ENCODE data around the gene PLK1.

Gene PLK1

DNA sequence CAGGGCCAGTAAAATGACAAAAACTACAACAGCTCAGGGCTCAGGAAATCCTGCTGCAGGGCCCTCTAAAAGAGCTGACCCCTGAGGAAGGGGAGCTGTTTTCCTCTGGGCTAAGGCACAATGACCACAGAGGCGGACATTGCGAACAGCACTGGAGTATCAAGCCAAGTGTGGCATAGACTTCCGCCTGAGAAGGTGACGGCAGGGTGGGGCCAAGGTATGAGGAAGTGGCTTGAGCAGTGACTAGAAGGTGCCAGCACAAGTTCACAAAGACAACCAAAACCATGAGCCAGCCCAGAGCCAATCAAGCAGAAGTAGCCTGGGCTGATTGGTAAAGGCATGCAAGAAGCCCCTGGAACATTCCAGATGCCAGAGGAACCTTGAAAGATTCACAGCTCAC lies 20.4 kb downstream of the PLK1 start:
- peaks cover 9% of the 10 kb centered on the region for H3K4me1 ChIP-seq (ENCODE audit: control insufficient read depth, insufficient read depth, low read length)
- no peaks in the 10 kb centered on the region for H3K36me3 ChIP-seq (ENCODE audit: control insufficient read depth, insufficient read depth, low read length)
- no peaks in the 10 kb centered on the region for H3K27me3 ChIP-seq (ENCODE audit: control insufficient read depth, insufficient read depth, low read length)
- peaks cover 2% of the 10 kb centered on the region; the same call in 1 of the 2 replicates for H3K9me3 ChIP-seq (ENCODE audit: control insufficient read depth, insufficient read depth, low read depth, low read length)
- H3K27ac ChIP-seq (ENCODE audit: low read depth, low read length) = no peak overlapping the region
- no peak overlapping the region for H3K4me3 ChIP-seq (ENCODE audit: low read depth, low read length)
- H3K9ac ChIP-seq (ENCODE audit: low read length) = no peak overlapping the region

DNA sequence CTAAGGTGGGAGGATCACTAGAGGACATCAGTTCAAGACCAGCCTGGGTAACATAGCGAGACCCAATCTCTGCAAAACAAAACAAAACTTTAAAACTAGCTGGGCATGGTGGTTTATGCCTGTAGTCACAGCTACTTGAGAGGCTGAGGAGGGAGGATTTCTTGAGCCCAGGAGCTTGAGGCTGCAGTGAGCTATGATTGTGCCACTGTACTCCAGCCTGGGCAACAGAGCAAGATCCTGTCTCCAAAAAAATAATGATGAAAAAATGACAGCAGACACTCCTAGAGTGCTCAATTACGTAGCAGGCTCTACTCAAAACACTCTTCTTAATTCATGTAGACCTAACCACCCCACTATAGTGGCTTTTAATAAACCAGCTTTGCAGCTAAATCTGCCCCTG lies 21.4 kb downstream of the PLK1 start:
- Histone ChIP-seq H3K9me3 (ENCODE audit: control insufficient read depth, insufficient read depth, low read depth, low read length) (peaks cover 2% of the 10 kb centered on the region; the same call in 1 of the 2 replicates), H3K4me1 (ENCODE audit: control insufficient read depth, insufficient read depth, low read length) (peaks cover 5% of the 10 kb centered on the region)

DNA sequence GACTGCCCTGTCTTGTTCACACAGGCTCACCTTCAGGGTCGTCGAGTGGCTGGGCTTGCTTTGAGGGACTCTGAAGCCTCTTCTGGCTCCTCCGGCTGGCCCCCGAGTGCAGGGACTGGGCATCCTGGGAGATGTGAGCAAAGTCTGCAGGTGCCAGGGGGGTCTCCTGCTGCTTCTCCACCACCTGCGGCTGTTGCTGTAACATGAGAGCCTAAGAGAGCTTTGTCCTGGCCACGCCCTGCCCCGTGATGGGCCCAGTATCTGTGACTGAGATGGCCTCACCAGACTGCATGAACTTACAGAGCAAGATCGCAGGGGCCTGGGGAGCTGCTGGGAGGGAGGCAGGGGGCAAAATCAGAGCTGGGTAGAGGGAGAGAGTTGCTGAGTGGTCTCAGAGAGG lies 21.8 kb downstream of the PLK1 start:
- Histone ChIP-seq H3K36me3 (ENCODE audit: control insufficient read depth, insufficient read depth, low read length) (no peaks in the 10 kb centered on the region), H3K4me3 (ENCODE audit: low read depth, low read length) (0 out of 2 replicates have a peak overlapping the region, but pooled peaks have one; percentile 17), H3K4me1 (ENCODE audit: control insufficient read depth, insufficient read depth, low read length) (peaks cover 5% of the 10 kb centered on the region), H3K9ac (ENCODE audit: low read length) (no peak overlapping the region), H3K27ac (ENCODE audit: low read depth, low read length) (no peak overlapping the region), H3K27me3 (ENCODE audit: control insufficient read depth, insufficient read depth, low read length) (no peaks in the 10 kb centered on the region), H3K9me3 (ENCODE audit: control insufficient read depth, insufficient read depth, low read depth, low read length) (peaks cover 2% of the 10 kb centered on the region; the same call in 1 of the 2 replicates)

More for the DNA sequence above, 21.4 kb downstream of the PLK1 start:
- Histone ChIP-seq H3K36me3 (ENCODE audit: control insufficient read depth, insufficient read depth, low read length) (no peaks in the 10 kb centered on the region), H3K9ac (ENCODE audit: low read length) (no peak overlapping the region), H3K4me3 (ENCODE audit: low read depth, low read length) (no peak overlapping the region), H3K27me3 (ENCODE audit: control insufficient read depth, insufficient read depth, low read length) (no peaks in the 10 kb centered on the region), H3K27ac (ENCODE audit: low read depth, low read length) (no peak overlapping the region)

DNA sequence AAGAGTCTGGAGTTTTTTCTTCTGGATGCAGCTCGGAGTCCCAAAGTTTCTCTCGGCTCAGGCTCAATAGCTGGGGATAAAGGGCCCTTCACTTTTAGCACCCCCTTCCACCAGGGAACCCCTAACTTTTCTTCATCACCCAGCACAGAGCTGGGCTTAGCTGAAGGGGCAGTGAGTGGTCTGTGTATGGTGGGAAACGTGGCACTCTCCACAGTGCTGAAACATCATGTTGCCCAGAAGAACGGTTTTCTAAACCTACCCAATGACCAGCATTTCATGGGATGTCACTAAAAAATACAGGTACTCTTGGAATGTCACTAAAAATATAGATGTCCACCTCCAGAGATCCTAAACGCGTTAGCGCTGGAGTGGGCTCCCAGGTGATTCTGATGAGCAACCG lies 22.4 kb downstream of the PLK1 start:
- H3K27ac ChIP-seq (ENCODE audit: low read depth, low read length) = no peak overlapping the region
- peaks cover 2% of the 10 kb centered on the region; the same call in 1 of the 2 replicates for H3K9me3 ChIP-seq (ENCODE audit: control insufficient read depth, insufficient read depth, low read depth, low read length)

DNA sequence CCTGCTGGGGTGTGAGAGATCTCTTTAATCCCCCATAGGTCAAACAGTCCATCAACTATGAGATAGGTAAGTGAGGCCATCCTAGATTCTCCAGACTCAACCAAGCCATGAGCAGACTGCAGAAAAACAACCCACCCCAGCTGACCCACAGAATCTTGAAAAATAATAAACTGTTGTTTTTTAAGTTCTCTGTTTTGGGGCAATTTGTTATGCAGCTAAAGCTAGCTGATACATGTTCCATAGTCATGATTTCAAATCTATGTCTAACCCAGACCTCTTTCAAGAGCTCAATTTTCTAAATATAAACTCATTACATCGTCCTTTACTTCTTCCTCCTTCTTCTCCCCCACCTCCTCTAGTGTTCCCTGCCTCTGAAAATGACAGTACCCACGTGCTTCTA lies 24.3 kb downstream of the PLK1 start:
- H3K4me1 ChIP-seq (ENCODE audit: control insufficient read depth, insufficient read depth, low read length) = peaks cover 5% of the 10 kb centered on the region
- H3K9me3 ChIP-seq (ENCODE audit: control insufficient read depth, insufficient read depth, low read depth, low read length) = peaks cover 2% of the 10 kb centered on the region; the same call in 1 of the 2 replicates
- H3K4me3 ChIP-seq (ENCODE audit: low read depth, low read length) = no peak overlapping the region
- no peaks in the 10 kb centered on the region for H3K36me3 ChIP-seq (ENCODE audit: control insufficient read depth, insufficient read depth, low read length)
- H3K27me3 ChIP-seq (ENCODE audit: control insufficient read depth, insufficient read depth, low read length) = no peaks in the 10 kb centered on the region
- no peak overlapping the region for H3K27ac ChIP-seq (ENCODE audit: low read depth, low read length)
- H3K9ac ChIP-seq (ENCODE audit: low read length) = no peak overlapping the region

More for the DNA sequence above, 22.4 kb downstream of the PLK1 start:
- Histone ChIP-seq H3K36me3 (ENCODE audit: control insufficient read depth, insufficient read depth, low read length) (no peaks in the 10 kb centered on the region), H3K4me1 (ENCODE audit: control insufficient read depth, insufficient read depth, low read length) (peaks cover 5% of the 10 kb centered on the region), H3K4me3 (ENCODE audit: low read depth, low read length) (no peak overlapping the region), H3K27me3 (ENCODE audit: control insufficient read depth, insufficient read depth, low read length) (no peaks in the 10 kb centered on the region), H3K9ac (ENCODE audit: low read length) (no peak overlapping the region)

DNA sequence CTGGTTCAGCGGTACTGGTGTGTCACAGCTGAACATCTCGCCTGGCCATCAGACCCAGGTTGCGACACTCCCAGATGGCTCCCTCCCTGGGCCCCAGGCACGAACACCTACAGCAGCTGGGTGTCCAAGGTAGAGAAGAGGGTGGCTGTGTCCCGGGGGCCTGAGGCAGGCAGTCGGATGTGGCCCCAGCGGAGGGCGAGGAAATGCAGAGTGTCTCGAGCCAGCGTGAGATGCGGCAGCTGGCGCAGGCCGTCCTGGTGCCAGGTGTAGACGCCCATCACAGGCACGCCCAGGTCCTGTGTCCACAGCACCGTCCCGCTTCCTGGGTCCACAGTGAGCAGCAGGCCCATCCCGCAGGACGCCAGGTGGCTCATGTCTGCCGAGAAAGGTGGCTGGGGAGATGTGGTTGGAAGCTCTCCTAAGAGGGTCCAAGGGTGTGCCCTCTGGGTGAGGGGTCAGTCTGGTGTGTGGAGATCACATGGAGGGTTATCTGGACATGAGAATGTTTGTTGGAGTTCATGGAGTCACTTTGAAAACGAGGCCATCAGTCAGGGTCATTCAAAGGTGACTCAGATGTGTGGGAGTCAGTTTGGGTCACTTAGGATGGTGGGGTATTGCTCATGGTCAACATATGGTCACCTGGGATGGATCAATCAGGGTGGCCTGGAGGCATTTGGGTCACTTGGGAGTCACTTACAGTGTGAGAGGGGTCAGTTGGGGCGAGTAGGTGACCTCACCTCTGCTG lies 26.3 kb downstream of the PLK1 start:
- Histone ChIP-seq H3K9me3 (ENCODE audit: control insufficient read depth, insufficient read depth, low read depth, low read length) (peaks cover 13% of the 10 kb centered on the region), H3K36me3 (ENCODE audit: control insufficient read depth, insufficient read depth, low read length) (no peaks in the 10 kb centered on the region), H3K9ac (ENCODE audit: low read length) (no peak overlapping the region), H3K27me3 (ENCODE audit: control insufficient read depth, insufficient read depth, low read length) (no peaks in the 10 kb centered on the region), H3K27ac (ENCODE audit: low read depth, low read length) (no peak overlapping the region), H3K4me3 (ENCODE audit: low read depth, low read length) (no peak overlapping the region), H3K4me1 (ENCODE audit: control insufficient read depth, insufficient read depth, low read length) (peaks cover 5% of the 10 kb centered on the region)

DNA sequence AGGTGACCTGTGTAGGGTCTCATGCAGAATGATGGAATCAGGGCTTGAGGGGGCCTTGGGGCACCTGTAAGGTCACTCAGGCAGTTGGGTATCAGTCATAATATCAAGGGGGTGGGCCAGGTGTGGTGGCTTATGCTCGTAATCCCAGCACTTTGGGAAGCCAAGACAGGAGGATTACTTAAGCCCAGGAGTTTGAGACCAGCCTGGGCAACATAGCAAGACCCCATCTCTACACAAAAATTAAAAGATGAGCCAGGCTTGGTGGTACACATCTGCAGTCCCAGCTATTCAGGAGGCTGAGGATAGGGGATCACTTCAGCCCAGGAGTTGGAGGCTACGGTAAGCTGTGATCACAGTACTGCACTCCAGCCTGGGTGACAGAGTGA lies 26.8 kb downstream of the PLK1 start:
- Histone ChIP-seq H3K9ac (ENCODE audit: low read length) (no peak overlapping the region), H3K9me3 (ENCODE audit: control insufficient read depth, insufficient read depth, low read depth, low read length) (peaks cover 18% of the 10 kb centered on the region), H3K4me1 (ENCODE audit: control insufficient read depth, insufficient read depth, low read length) (peaks cover 5% of the 10 kb centered on the region), H3K27ac (ENCODE audit: low read depth, low read length) (no peak overlapping the region), H3K4me3 (ENCODE audit: low read depth, low read length) (no peak overlapping the region), H3K36me3 (ENCODE audit: control insufficient read depth, insufficient read depth, low read length) (no peaks in the 10 kb centered on the region), H3K27me3 (ENCODE audit: control insufficient read depth, insufficient read depth, low read length) (no peaks in the 10 kb centered on the region)

DNA sequence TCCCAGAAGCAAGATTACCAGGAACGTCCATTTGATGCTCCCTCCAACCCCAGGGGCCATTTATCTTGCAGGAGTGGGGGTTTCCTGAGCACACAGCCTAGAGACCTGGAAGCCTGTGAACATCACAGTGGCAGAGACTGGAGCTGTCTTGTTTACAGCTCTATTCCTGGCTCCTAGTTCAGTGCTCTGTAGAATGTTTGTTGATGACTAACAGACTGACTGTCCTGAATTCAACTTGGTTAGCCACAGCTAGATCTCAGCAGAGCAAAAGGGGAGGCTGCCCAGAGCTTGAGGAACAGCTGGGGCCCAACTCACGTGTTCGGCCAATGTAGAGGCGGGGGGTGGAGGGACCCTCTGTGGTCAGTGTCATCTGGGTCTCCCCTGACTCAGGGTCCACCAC lies 27.8 kb downstream of the PLK1 start:
- Histone ChIP-seq H3K9ac (ENCODE audit: low read length) (no peak overlapping the region), H3K9me3 (ENCODE audit: control insufficient read depth, insufficient read depth, low read depth, low read length) (peaks cover 19% of the 10 kb centered on the region), H3K27me3 (ENCODE audit: control insufficient read depth, insufficient read depth, low read length) (peaks cover 7% of the 10 kb centered on the region; the same call in 1 of the 2 replicates), H3K27ac (ENCODE audit: low read depth, low read length) (no peak overlapping the region), H3K36me3 (ENCODE audit: control insufficient read depth, insufficient read depth, low read length) (no peaks in the 10 kb centered on the region), H3K4me3 (ENCODE audit: low read depth, low read length) (no peak overlapping the region), H3K4me1 (ENCODE audit: control insufficient read depth, insufficient read depth, low read length) (no peaks in the 10 kb centered on the region)

DNA sequence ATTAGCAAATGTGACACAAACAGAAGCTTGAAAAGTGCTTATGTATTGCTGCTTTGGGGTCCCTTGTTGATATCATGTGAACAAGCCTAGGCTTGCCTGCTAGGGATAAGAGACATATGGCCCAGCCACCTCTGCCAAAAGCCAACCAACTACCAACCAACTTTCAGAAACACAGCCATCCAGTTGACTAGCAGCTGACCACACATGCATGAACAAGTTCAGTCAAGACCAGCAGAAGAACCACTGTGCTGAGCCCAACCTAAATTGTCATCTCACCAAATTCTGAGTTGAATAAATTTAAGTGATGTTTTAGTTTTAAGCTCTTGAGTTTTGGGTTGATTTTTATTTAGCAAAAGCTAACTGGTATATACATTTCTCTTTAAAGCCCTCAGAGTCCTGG lies 30.8 kb downstream of the PLK1 start:
- no peak overlapping the region for H3K4me3 ChIP-seq (ENCODE audit: low read depth, low read length)
- no peaks in the 10 kb centered on the region for H3K4me1 ChIP-seq (ENCODE audit: control insufficient read depth, insufficient read depth, low read length)
- no peak overlapping the region for H3K9ac ChIP-seq (ENCODE audit: low read length)
- no peaks in the 10 kb centered on the region for H3K36me3 ChIP-seq (ENCODE audit: control insufficient read depth, insufficient read depth, low read length)
- no peak overlapping the region for H3K27ac ChIP-seq (ENCODE audit: low read depth, low read length)
- peaks cover 17% of the 10 kb centered on the region for H3K9me3 ChIP-seq (ENCODE audit: control insufficient read depth, insufficient read depth, low read depth, low read length)
- H3K27me3 ChIP-seq (ENCODE audit: control insufficient read depth, insufficient read depth, low read length) = peaks cover 30% of the 10 kb centered on the region

DNA sequence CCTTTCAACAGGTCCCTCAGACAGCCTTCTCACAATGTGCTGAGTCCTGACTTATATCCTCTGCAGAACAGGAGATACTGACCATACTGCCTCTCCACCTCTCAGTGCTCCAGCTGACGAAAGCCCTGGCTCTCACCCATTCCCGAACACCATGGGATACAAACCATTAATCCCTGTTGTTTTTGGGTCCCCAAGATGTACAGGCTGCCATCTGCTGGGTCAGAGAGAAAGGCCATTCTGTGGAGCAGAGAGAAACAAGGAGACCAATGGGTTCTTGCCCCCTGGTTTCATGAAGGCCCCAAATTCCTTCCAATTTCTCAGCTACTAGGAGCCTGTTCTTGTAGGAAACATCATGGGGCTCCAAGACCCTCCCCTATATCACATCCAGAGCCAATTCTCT lies 31.3 kb downstream of the PLK1 start:
- no peak overlapping the region for H3K4me3 ChIP-seq (ENCODE audit: low read depth, low read length)
- no peak overlapping the region for H3K9ac ChIP-seq (ENCODE audit: low read length)
- H3K36me3 ChIP-seq (ENCODE audit: control insufficient read depth, insufficient read depth, low read length) = no peaks in the 10 kb centered on the region
- no peaks in the 10 kb centered on the region for H3K4me1 ChIP-seq (ENCODE audit: control insufficient read depth, insufficient read depth, low read length)
- peaks cover 33% of the 10 kb centered on the region for H3K27me3 ChIP-seq (ENCODE audit: control insufficient read depth, insufficient read depth, low read length)
- no peak overlapping the region for H3K27ac ChIP-seq (ENCODE audit: low read depth, low read length)
- H3K9me3 ChIP-seq (ENCODE audit: control insufficient read depth, insufficient read depth, low read depth, low read length) = peaks cover 17% of the 10 kb centered on the region

DNA sequence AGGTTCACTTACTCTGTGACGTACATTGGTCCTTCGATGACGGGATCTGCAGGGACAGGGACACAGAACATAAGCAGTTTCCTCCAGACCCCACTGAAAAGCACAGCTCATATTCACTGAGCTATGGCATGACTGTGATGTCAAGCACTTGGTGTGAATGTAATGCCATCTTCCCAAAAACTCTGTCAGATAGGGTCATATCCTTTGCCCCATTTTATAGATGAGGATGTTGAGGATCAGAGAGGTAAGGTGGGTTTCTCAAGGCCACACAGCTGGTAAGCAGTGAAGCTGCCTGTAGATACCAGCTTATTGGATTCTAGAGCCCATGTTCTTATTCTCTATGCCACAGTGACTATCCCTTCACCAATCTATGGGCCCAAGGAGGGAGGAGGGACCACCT lies 31.8 kb downstream of the PLK1 start:
- no peaks in the 10 kb centered on the region for H3K36me3 ChIP-seq (ENCODE audit: control insufficient read depth, insufficient read depth, low read length)
- peaks cover 17% of the 10 kb centered on the region for H3K9me3 ChIP-seq (ENCODE audit: control insufficient read depth, insufficient read depth, low read depth, low read length)
- no peak overlapping the region for H3K4me3 ChIP-seq (ENCODE audit: low read depth, low read length)
- no peaks in the 10 kb centered on the region for H3K4me1 ChIP-seq (ENCODE audit: control insufficient read depth, insufficient read depth, low read length)
- peaks cover 33% of the 10 kb centered on the region for H3K27me3 ChIP-seq (ENCODE audit: control insufficient read depth, insufficient read depth, low read length)
- H3K9ac ChIP-seq (ENCODE audit: low read length) = no peak overlapping the region
- no peak overlapping the region for H3K27ac ChIP-seq (ENCODE audit: low read depth, low read length)
